ENCODE measurements around the gene IGSF8.

Gene IGSF8

GRCh38 chr1:160084771-160085321 is 13.6 kb downstream of the IGSF8 start:
- H3K27ac ChIP-seq = peak overlapping the region; percentile 77 to 84
- H3K4me1 ChIP-seq = peaks cover 0 to 49% (median 34%) of the 10 kb centered on the region in 4 donors
- TF ChIP-seq CTCF (IDR thresholded peaks at IDR 0.05) = no peak
- H3K36me3 ChIP-seq = peaks cover 0 to 28% (median 19%) of the 10 kb centered on the region in 3 donors
- intact Hi-C loops (cut with DNase I; ENCODE audit: low total_unique reads) = loop anchor here (5.0 kb wide), 1 partner anchor 163 kb away; no protein-coding TSS in a partner anchor
- peak in 1 of 2 donors; percentile 87 for DNase-seq
- H3K27me3 ChIP-seq = peaks cover 0 to 6% of the 10 kb centered on the region in 2 donors
- peak overlapping the region; percentile 8 to 13 for H3K4me3 ChIP-seq
- H3K9me3 ChIP-seq = no peaks in the 10 kb centered on the region

GRCh38 chr1:160083968-160084770 is 14.2 kb downstream of the IGSF8 start:
- Histone ChIP-seq H3K27me3 (peaks cover 0 to 6% of the 10 kb centered on the region in 2 donors), H3K36me3 (peaks cover 0 to 21% (median 14%) of the 10 kb centered on the region in 3 donors), H3K27ac (peak overlapping the region; percentile 77 to 84), H3K9me3 (no peaks in the 10 kb centered on the region), H3K4me1 (peaks cover 0 to 49% (median 34%) of the 10 kb centered on the region in 4 donors), H3K4me3 (peak overlapping the region; percentile 8 to 19)
- peak; percentile 18 to 37 for TF ChIP-seq CTCF (IDR thresholded peaks at IDR 0.05)
- intact Hi-C loops (cut with DNase I; ENCODE audit: low total_unique reads) = loop anchor here (5.0 kb wide), 1 partner anchor 162 kb away; no protein-coding TSS in a partner anchor
- DNase-seq = no peak

- H3K27me3 ChIP-seq = peaks cover 0 to 13% of the 10 kb centered on the region in 2 donors
- intact Hi-C loops (cut with DNase I; ENCODE audit: low total_unique reads) = loop anchor here (5.0 kb wide), 1 partner anchor 161 kb away; no protein-coding TSS in a partner anchor
- no peaks in the 10 kb centered on the region for H3K9me3 ChIP-seq
- H3K36me3 ChIP-seq = peaks cover 0 to 9% (median 3%) of the 10 kb centered on the region in 3 donors
- no peak overlapping the region for H3K27ac ChIP-seq
- TF ChIP-seq CTCF (IDR thresholded peaks at IDR 0.05) = no peak
- no peak overlapping the region for H3K4me3 ChIP-seq
- no peak for DNase-seq
- peaks cover 0 to 49% (median 34%) of the 10 kb centered on the region in 4 donors for H3K4me1 ChIP-seq
Observed at GRCh38 chr1:160082926-160083325, 15.5 kb downstream of the IGSF8 start.

- Histone ChIP-seq H3K36me3 (peaks cover 0 to 5% (median 0%) of the 10 kb centered on the region in 3 donors), H3K27me3 (peaks cover 0 to 14% of the 10 kb centered on the region in 2 donors), H3K9me3 (no peaks in the 10 kb centered on the region), H3K27ac (no peak overlapping the region), H3K4me3 (no peak overlapping the region), H3K4me1 (peaks cover 0 to 49% (median 34%) of the 10 kb centered on the region in 4 donors)
- DNase-seq = no peak
- intact Hi-C loops (cut with DNase I; ENCODE audit: low total_unique reads) = loop anchor here (5.0 kb wide), 1 partner anchor 160 kb away; no protein-coding TSS in a partner anchor
- TF ChIP-seq CTCF (IDR thresholded peaks at IDR 0.05) = no peak
Observed at GRCh38 chr1:160082487-160082886, 15.9 kb downstream of the IGSF8 start.

GRCh38 chr1:160081261-160081936 is 17.0 kb downstream of the IGSF8 start, which contains the start of gene KCNJ9:
KCNJ9 (plus strand) TSS chr1:160081538; CDS start chr1:160084031, 2,493 bp downstream.
- Histone ChIP-seq H3K27ac (peak within 1 kb of the TSS in 1 of 2 donors; percentile 13), H3K4me1 (peaks cover 0 to 41% (median 34%) of the 10 kb centered on the region in 4 donors), H3K36me3 (no peaks in the 10 kb centered on the region), H3K9me3 (no peaks in the 10 kb centered on the region), H3K4me3 (no peak within 1 kb of the TSS), H3K27me3 (peaks cover 0 to 16% of the 10 kb centered on the region in 2 donors)
- intact Hi-C loops (cut with DNase I; ENCODE audit: low total_unique reads) = loop anchor here (5.0 kb wide), 1 partner anchor 159 kb away; no protein-coding TSS in a partner anchor
- DNase-seq = no peak
- no peak for TF ChIP-seq CTCF (IDR thresholded peaks at IDR 0.05)

Measured in tibial artery (tissue), 4 donors.